Skeletal muscle tissue (tissue), 4 donors: Measurements from ENCODE around the gene EGFL7. TPM values are rescaled to one million over a fixed set of nuclear protein-coding genes. Genes with fewer than 3 reads are reported as not detected.

Source experiments
- H3K27ac ChIP-seq: one replicate; pipeline ENCODE4 v1.7.0; 2013; ENCODE audit warnings: mild to moderate bottlenecking, low read depth, low read length, inconsistent platforms
- H3K27me3 ChIP-seq, 3 donors: one replicate each; pipeline ENCODE4 v1.7.0; 2013; ENCODE audit warnings: low read length in 3 of 3; ENCODE audit not compliant: control insufficient read depth in 3 of 3, insufficient read depth in 3 of 3
- H3K36me3 ChIP-seq, 3 donors: one replicate each; pipeline ENCODE4 v1.7.0; 2013; ENCODE audit warnings: low read length in 3 of 3; ENCODE audit not compliant: control insufficient read depth in 3 of 3, insufficient read depth in 3 of 3
- H3K4me1 ChIP-seq, 3 donors: one replicate each; pipeline ENCODE4 v1.7.0; 2013; ENCODE audit warnings: low read length in 3 of 3, mild to moderate bottlenecking in 3 of 3; ENCODE audit not compliant: control insufficient read depth in 3 of 3, insufficient read depth in 3 of 3
- H3K4me3 ChIP-seq, 3 donors: one replicate each; pipeline ENCODE4 v1.7.0; 2013; ENCODE audit warnings: low read length in 3 of 3
- H3K9ac ChIP-seq, 3 donors: one replicate each; pipeline ENCODE4 v1.7.0; 2013; ENCODE audit warnings: low read length in 3 of 3, mild to moderate bottlenecking in 3 of 3, moderate library complexity in 2 of 3, low read depth in 1 of 3
- H3K9me3 ChIP-seq, 3 donors: one replicate each; pipeline ENCODE4 v1.7.0; 2013; ENCODE audit warnings: low read length in 3 of 3; ENCODE audit not compliant: control insufficient read depth in 3 of 3
- total RNA-seq: library from RNA; depleted of rRNA; stranded (reverse); fragments of >200 nt; gene quantifications from one replicate; pipeline ENCODE4 v1.2.3, GENCODE V29; 2014
- donor health status: Osteomylitis.

The EGFL7 gene
- total RNA-seq, 1 donor from 2014 or later: 51.7 TPM

GRCh38 chr9:136618580-136619547 is 43.9 kb upstream of the EGFL7 start:
- Histone ChIP-seq H3K4me3 (no peak overlapping the region), H3K27ac (no peak overlapping the region), H3K4me1 (peaks cover 2 to 12% (median 11%) of the 10 kb centered on the region in 3 donors), H3K9ac (peak overlapping the region in 1 of 3 donors; percentile 25), H3K36me3 (no peaks in the 10 kb centered on the region), H3K27me3 (no peaks in the 10 kb centered on the region), H3K9me3 (no peaks in the 10 kb centered on the region)

- no peaks in the 10 kb centered on the region for H3K27me3 ChIP-seq
- no peak overlapping the region for H3K4me3 ChIP-seq
- no peak overlapping the region for H3K9ac ChIP-seq
- no peaks in the 10 kb centered on the region for H3K36me3 ChIP-seq
- no peak overlapping the region for H3K27ac ChIP-seq
- peaks cover 9 to 22% (median 16%) of the 10 kb centered on the region in 3 donors for H3K4me1 ChIP-seq
- H3K9me3 ChIP-seq: no peaks in the 10 kb centered on the region
Observed at GRCh38 chr9:136619742-136620440, 42.8 kb upstream of the EGFL7 start.

- H3K4me1 ChIP-seq: peaks cover 14 to 29% (median 21%) of the 10 kb centered on the region in 3 donors
- H3K36me3 ChIP-seq: no peaks in the 10 kb centered on the region
- no peaks in the 10 kb centered on the region for H3K9me3 ChIP-seq
- H3K9ac ChIP-seq: no peak overlapping the region
- H3K4me3 ChIP-seq: no peak overlapping the region
- no peak overlapping the region for H3K27ac ChIP-seq
- no peaks in the 10 kb centered on the region for H3K27me3 ChIP-seq
Observed at GRCh38 chr9:136620441-136621018, 42.2 kb upstream of the EGFL7 start.

GRCh38 chr9:136621019-136621733 is 41.5 kb upstream of the EGFL7 start:
- no peak overlapping the region for H3K9ac ChIP-seq
- no peak overlapping the region for H3K27ac ChIP-seq
- H3K36me3 ChIP-seq: no peaks in the 10 kb centered on the region

GRCh38 chr9:136621734-136622093 is 41.0 kb upstream of the EGFL7 start:
- peaks cover 22 to 37% (median 28%) of the 10 kb centered on the region in 3 donors for H3K4me1 ChIP-seq
- H3K9me3 ChIP-seq: no peaks in the 10 kb centered on the region
- no peaks in the 10 kb centered on the region for H3K27me3 ChIP-seq
- no peak overlapping the region for H3K4me3 ChIP-seq
- H3K36me3 ChIP-seq: no peaks in the 10 kb centered on the region
- H3K9ac ChIP-seq: no peak overlapping the region
- no peak overlapping the region for H3K27ac ChIP-seq

More at GRCh38 chr9:136621019-136621733, 41.5 kb upstream of the EGFL7 start:
- H3K4me3 ChIP-seq: no peak overlapping the region
- no peaks in the 10 kb centered on the region for H3K27me3 ChIP-seq
- H3K9me3 ChIP-seq: no peaks in the 10 kb centered on the region
- H3K4me1 ChIP-seq: peaks cover 21 to 35% (median 27%) of the 10 kb centered on the region in 3 donors

- H3K9ac ChIP-seq: no peak overlapping the region
- H3K4me1 ChIP-seq: peaks cover 22 to 37% (median 28%) of the 10 kb centered on the region in 3 donors
- H3K36me3 ChIP-seq: no peaks in the 10 kb centered on the region
- no peak overlapping the region for H3K4me3 ChIP-seq
- H3K27me3 ChIP-seq: no peaks in the 10 kb centered on the region
- no peaks in the 10 kb centered on the region for H3K9me3 ChIP-seq
- H3K27ac ChIP-seq: no peak overlapping the region
Observed at GRCh38 chr9:136622538-136622948, 40.2 kb upstream of the EGFL7 start.

GRCh38 chr9:136623016-136623841 is 39.5 kb upstream of the EGFL7 start:
- Histone ChIP-seq H3K36me3 (no peaks in the 10 kb centered on the region), H3K9ac (no peak overlapping the region), H3K9me3 (no peaks in the 10 kb centered on the region), H3K27ac (no peak overlapping the region), H3K4me1 (peaks cover 22 to 37% (median 28%) of the 10 kb centered on the region in 3 donors), H3K27me3 (no peaks in the 10 kb centered on the region), H3K4me3 (no peak overlapping the region)

- H3K4me1 ChIP-seq: peaks cover 22 to 33% (median 28%) of the 10 kb centered on the region in 3 donors
- no peaks in the 10 kb centered on the region for H3K9me3 ChIP-seq
- H3K4me3 ChIP-seq: no peak overlapping the region
- no peaks in the 10 kb centered on the region for H3K36me3 ChIP-seq
- H3K27ac ChIP-seq: no peak overlapping the region
- no peaks in the 10 kb centered on the region for H3K27me3 ChIP-seq
- H3K9ac ChIP-seq: no peak overlapping the region
Observed at GRCh38 chr9:136623842-136624183, 38.9 kb upstream of the EGFL7 start.
